GM23338 (cell line): ENCODE measurements around the gene ITGA8. TPM values are rescaled to one million over a fixed set of nuclear protein-coding genes. Genes with fewer than 3 reads are reported as not detected.

Source experiments
- ATAC-seq: fragments of 200-7000 bp; cut with Tn5 transposase; 3 replicates; pipeline ENCODE4 v1.9.1; 2020
- DNase-seq: peaks from one replicate; pipeline ENCODE4 v3.0.0-alpha.2; 2015; ENCODE audit warnings: low spot score
- H2AFZ ChIP-seq: fragments of 200-600 bp; sonication (generic); 2 replicates; pipeline ENCODE4 v1.8.0; 2016; ENCODE audit warnings: antibody characterized with exemption, mild to moderate bottlenecking, moderate library complexity
- H3F3A ChIP-seq: fragments of 200-600 bp; sonication (generic); replicated peaks from 2 replicates; pipeline ENCODE4 v1.8.0; 2017; ENCODE audit warnings: antibody characterized with exemption, mixed run types, low read depth
- H3K27ac ChIP-seq: fragments of 200-600 bp; sonication (generic); 2 replicates; pipeline ENCODE4 v1.6.1; 2016; ENCODE audit warnings: low read depth
- H3K27me3 ChIP-seq: fragments of 200-600 bp; sonication (generic); 2 replicates; pipeline ENCODE4 v1.8.0; 2016; ENCODE audit warnings: mild to moderate bottlenecking, mixed run types, moderate library complexity; ENCODE audit not compliant: insufficient read depth
- H3K36me3 ChIP-seq: fragments of 200-600 bp; sonication (generic); 2 replicates; pipeline ENCODE4 v1.8.0; 2016; ENCODE audit warnings: mild to moderate bottlenecking; ENCODE audit not compliant: insufficient read depth
- H3K4me1 ChIP-seq: fragments of 200-600 bp; sonication (generic); 2 replicates; pipeline ENCODE4 v1.8.0; 2016; ENCODE audit warnings: mild to moderate bottlenecking, moderate library complexity; ENCODE audit not compliant: insufficient read depth
- H3K4me2 ChIP-seq: fragments of 200-600 bp; sonication (generic); 2 replicates; pipeline ENCODE4 v1.7.1; 2017; ENCODE audit warnings: mixed run types
- H3K4me3 ChIP-seq: fragments of 200-600 bp; sonication (generic); 2 replicates; pipeline ENCODE4 v1.6.1; 2016; ENCODE audit warnings: mixed run types
- H3K79me2 ChIP-seq: fragments of 200-600 bp; sonication (generic); replicated peaks from 2 replicates; pipeline ENCODE4 v1.8.0; 2017; ENCODE audit warnings: mild to moderate bottlenecking; ENCODE audit not compliant: insufficient read depth
- H3K9me2 ChIP-seq: fragments of 200-600 bp; sonication (generic); 2 replicates; pipeline ENCODE4 v1.8.0; 2017; ENCODE audit not compliant: insufficient read depth
- H4K20me1 ChIP-seq: fragments of 200-600 bp; sonication (generic); replicated peaks from 2 replicates; pipeline ENCODE4 v1.8.0; 2017; ENCODE audit warnings: mild to moderate bottlenecking; ENCODE audit not compliant: insufficient read depth
- H3K27ac Mint-ChIP-seq: 2 replicates; pipeline ENCODE4 v1.8.0; 2020; ENCODE audit warnings: inconsistent platforms, mild to moderate bottlenecking, moderate library complexity, mixed read lengths
- H3K27me3 Mint-ChIP-seq: 3 replicates; pipeline ENCODE4 v1.8.0; 2022; ENCODE audit warnings: low read depth, mild to moderate bottlenecking, moderate library complexity, mixed read lengths, inconsistent platforms; ENCODE audit not compliant: insufficient read depth, poor library complexity
- H3K36me3 Mint-ChIP-seq: 3 replicates; pipeline ENCODE4 v1.8.0; 2021; ENCODE audit warnings: low read depth, mild to moderate bottlenecking, inconsistent platforms, moderate library complexity, mixed read lengths
- H3K4me1 Mint-ChIP-seq: 3 replicates; pipeline ENCODE4 v1.8.0; 2020; ENCODE audit warnings: mild to moderate bottlenecking, inconsistent platforms, mixed read lengths
- H3K4me3 Mint-ChIP-seq: 3 replicates; pipeline ENCODE4 v1.8.0; 2021; ENCODE audit warnings: moderate library complexity, mild to moderate bottlenecking, inconsistent platforms, mixed read lengths
- H3K9me3 Mint-ChIP-seq: 3 replicates; pipeline ENCODE4 v1.8.0; 2020; ENCODE audit warnings: moderate library complexity, mild to moderate bottlenecking, inconsistent platforms, mixed read lengths
- CREB1 ChIP-seq: fragments of 250-450 bp; sonication (Bioruptor Pico); IDR thresholded peaks from 2 replicates; pipeline ENCODE4 v1.5.0; 2020; ENCODE audit warnings: low read depth, mild to moderate bottlenecking, moderate library complexity
- CTCF ChIP-seq, 2 experiments: fragments of 200-600 bp in 1 of 2; sonication (generic) in 1 of 2; conservative IDR thresholded peaks; 2 replicates each; pipeline versions ENCODE4 v1.5.1 to v1.6.1; 2016 to 2017; ENCODE audit warnings: antibody characterized with exemption in 2 of 2, low read depth in 2 of 2, mild to moderate bottlenecking in 2 of 2, moderate library complexity in 1 of 2
- ETS1 ChIP-seq: IDR thresholded peaks from 2 replicates; pipeline ENCODE4 v1.6.1; 2016; ENCODE audit warnings: antibody characterized with exemption
- EZH2 ChIP-seq: fragments of 200-600 bp; sonication (generic); IDR thresholded peaks from one replicate; pipeline ENCODE4 v1.8.0; 2017; ENCODE audit warnings: antibody characterized with exemption, mild to moderate bottlenecking, low read depth; ENCODE audit not compliant: unreplicated experiment
- EZH2phosphoT487 ChIP-seq: fragments of 200-600 bp; sonication (generic); IDR thresholded peaks from one replicate; pipeline ENCODE4 v1.8.1; 2018; ENCODE audit warnings: antibody characterized with exemption; ENCODE audit not compliant: unreplicated experiment
- JUNB ChIP-seq: IDR thresholded peaks from one replicate; pipeline ENCODE4 v1.6.1; 2016; ENCODE audit warnings: antibody characterized with exemption; ENCODE audit not compliant: unreplicated experiment
- NANOG ChIP-seq: IDR thresholded peaks from 2 replicates; pipeline ENCODE4 v1.6.1; 2016; ENCODE audit warnings: antibody characterized with exemption, borderline replicate concordance
- POLR2AphosphoS5 ChIP-seq: IDR thresholded peaks from 2 replicates; pipeline ENCODE4 v1.6.1; 2016; ENCODE audit warnings: antibody characterized with exemption, low read depth
- REST ChIP-seq: IDR thresholded peaks from one replicate; pipeline ENCODE4 v1.6.1; 2018; ENCODE audit warnings: antibody characterized with exemption; ENCODE audit not compliant: unreplicated experiment
- STAT1 ChIP-seq: IDR thresholded peaks from one replicate; pipeline ENCODE4 v1.6.1; 2016; ENCODE audit warnings: antibody characterized with exemption; ENCODE audit not compliant: unreplicated experiment
- ZNF114 ChIP-seq: fragments of 250-450 bp; sonication (Bioruptor Pico); IDR thresholded peaks from 2 replicates; pipeline ENCODE4 v1.5.0; 2020; ENCODE audit warnings: mild to moderate bottlenecking, moderate library complexity
- ZNF331 ChIP-seq: fragments of 250-450 bp; sonication (Bioruptor Pico); IDR thresholded peaks from 2 replicates; pipeline ENCODE4 v1.5.0; 2020; ENCODE audit warnings: low read depth, mild to moderate bottlenecking, moderate library complexity
- ZNF462 ChIP-seq: fragments of 250-450 bp; sonication (Bioruptor Pico); IDR thresholded peaks from 2 replicates; pipeline ENCODE4 v1.5.0; 2020; ENCODE audit warnings: mild to moderate bottlenecking, moderate library complexity
- polyA plus RNA-seq: library from polyadenylated mRNA; unstranded; fragments of >200 nt; fragmentation: Nextera tagmentation; extraction: Ambion mirVana; gene quantifications from 2 replicates; pipeline ENCODE4 v1.2.1, GENCODE V29; 2016
- total RNA-seq: library from RNA; depleted of rRNA; stranded (reverse); fragments of >200 nt; shearing (Covaris generic); gene quantifications from 2 replicates; pipeline ENCODE4 v1.2.3, GENCODE V29; 2014

ITGA8 gene
- total and polyA plus RNA-seq, 2 experiments from 2014 or later, result not detected

GRCh38 chr10:15710455-15710854, 9.3 kb downstream of the ITGA8 start:
- Mint-ChIP-seq H3K27ac (no peak overlapping the region), H3K4me1 (no peaks in the 10 kb centered on the region), H3K9me3 (no peaks in the 10 kb centered on the region), H3K36me3 (no peaks in the 10 kb centered on the region), H3K4me3 (no peak overlapping the region), H3K27me3 (no peaks in the 10 kb centered on the region)
- TF ChIP-seq REST, result no peak
- no peak for TF ChIP-seq EZH2
- no peak for TF ChIP-seq STAT1
- no peak for TF ChIP-seq EZH2phosphoT487
- no peak for TF ChIP-seq CTCF (conservative IDR thresholded peaks at IDR 0.05; ENCODE audit: low read depth in 2 of 2)
- no peak for TF ChIP-seq ZNF331 (CRISPR knock-in tag)
- TF ChIP-seq ZNF114 (CRISPR knock-in tag), result no peak
- TF ChIP-seq JUNB, result no peak
- no peak for TF ChIP-seq NANOG
- no peak for TF ChIP-seq CREB1 (CRISPR knock-in tag)
- TF ChIP-seq POLR2AphosphoS5, result no peak
- TF ChIP-seq ETS1, result no peak
- no peak for TF ChIP-seq ZNF462 (CRISPR knock-in tag)
- Histone ChIP-seq H3K36me3 (no peaks in the 10 kb centered on the region), H3F3A (no peaks in the 10 kb centered on the region), H3K27ac (no peak overlapping the region), H3K4me3 (no peak overlapping the region), H2AFZ (no peak overlapping the region), H3K27me3 (no peaks in the 10 kb centered on the region), H4K20me1 (no peaks in the 10 kb centered on the region; the same call in 1 of the 2 replicates), H3K4me2 (no peak overlapping the region), H3K79me2 (no peaks in the 10 kb centered on the region), H3K9me2 (no peaks in the 10 kb centered on the region), H3K4me1 (no peaks in the 10 kb centered on the region)
- DNase-seq, result no peak
- no peak for ATAC-seq
